ENCODE measurements around the gene AKAP12.
"Not testable (repeated sequence)": the region's sequence is repeated elsewhere in the genome, so short reads cannot be mapped to it uniquely, and the experiment has no call there.

Gene AKAP12

DNA sequence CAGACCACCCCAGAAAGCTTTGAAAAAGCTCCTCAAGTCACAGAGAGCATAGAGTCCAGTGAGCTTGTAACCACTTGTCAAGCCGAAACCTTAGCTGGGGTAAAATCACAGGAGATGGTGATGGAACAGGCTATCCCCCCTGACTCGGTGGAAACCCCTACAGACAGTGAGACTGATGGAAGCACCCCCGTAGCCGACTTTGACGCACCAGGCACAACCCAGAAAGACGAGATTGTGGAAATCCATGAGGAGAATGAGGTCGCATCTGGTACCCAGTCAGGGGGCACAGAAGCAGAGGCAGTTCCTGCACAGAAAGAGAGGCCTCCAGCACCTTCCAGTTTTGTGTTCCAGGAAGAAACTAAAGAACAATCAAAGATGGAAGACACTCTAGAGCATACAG is 112.0 kb downstream of the AKAP12 start:
- TF ChIP-seq, protein P1, sequence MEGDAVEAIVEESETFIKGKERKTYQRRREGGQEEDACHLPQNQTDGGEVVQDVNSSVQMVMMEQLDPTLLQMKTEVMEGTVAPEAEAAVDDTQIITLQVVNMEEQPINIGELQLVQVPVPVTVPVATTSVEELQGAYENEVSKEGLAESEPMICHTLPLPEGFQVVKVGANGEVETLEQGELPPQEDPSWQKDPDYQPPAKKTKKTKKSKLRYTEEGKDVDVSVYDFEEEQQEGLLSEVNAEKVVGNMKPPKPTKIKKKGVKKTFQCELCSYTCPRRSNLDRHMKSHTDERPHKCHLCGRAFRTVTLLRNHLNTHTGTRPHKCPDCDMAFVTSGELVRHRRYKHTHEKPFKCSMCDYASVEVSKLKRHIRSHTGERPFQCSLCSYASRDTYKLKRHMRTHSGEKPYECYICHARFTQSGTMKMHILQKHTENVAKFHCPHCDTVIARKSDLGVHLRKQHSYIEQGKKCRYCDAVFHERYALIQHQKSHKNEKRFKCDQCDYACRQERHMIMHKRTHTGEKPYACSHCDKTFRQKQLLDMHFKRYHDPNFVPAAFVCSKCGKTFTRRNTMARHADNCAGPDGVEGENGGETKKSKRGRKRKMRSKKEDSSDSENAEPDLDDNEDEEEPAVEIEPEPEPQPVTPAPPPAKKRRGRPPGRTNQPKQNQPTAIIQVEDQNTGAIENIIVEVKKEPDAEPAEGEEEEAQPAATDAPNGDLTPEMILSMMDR (IDR thresholded peaks at IDR 0.05; ENCODE audit: control insufficient read depth, insufficient read depth, low read depth, low read length, missing control alignments): no peak
- no peak overlapping the region for H3K4me3 ChIP-seq (ENCODE audit: control insufficient read depth, low read depth, low read length)
- no peak for DNase-seq (ENCODE audit: low read depth)

DNA sequence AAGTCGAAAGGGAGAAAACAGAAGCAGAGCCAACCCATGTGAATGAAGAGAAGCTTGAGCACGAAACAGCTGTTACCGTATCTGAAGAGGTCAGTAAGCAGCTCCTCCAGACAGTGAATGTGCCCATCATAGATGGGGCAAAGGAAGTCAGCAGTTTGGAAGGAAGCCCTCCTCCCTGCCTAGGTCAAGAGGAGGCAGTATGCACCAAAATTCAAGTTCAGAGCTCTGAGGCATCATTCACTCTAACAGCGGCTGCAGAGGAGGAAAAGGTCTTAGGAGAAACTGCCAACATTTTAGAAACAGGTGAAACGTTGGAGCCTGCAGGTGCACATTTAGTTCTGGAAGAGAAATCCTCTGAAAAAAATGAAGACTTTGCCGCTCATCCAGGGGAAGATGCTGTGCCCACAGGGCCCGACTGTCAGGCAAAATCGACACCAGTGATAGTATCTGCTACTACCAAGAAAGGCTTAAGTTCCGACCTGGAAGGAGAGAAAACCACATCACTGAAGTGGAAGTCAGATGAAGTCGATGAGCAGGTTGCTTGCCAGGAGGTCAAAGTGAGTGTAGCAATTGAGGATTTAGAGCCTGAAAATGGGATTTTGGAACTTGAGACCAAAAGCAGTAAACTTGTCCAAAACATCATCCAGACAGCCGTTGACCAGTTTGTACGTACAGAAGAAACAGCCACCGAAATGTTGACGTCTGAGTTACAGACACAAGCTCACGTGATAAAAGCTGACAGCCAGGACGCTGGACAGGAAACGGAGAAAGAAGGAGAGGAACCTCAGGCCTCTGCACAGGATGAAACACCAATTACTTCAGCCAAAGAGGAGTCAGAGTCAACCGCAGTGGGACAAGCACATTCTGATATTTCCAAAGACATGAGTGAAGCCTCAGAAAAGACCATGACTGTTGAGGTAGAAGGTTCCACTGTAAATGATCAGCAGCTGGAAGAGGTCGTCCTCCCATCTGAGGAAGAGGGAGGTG is 112.9 kb downstream of the AKAP12 start:
- no peak for DNase-seq (ENCODE audit: low read depth)
- TF ChIP-seq, protein P1 (IDR thresholded peaks at IDR 0.05; ENCODE audit: control insufficient read depth, insufficient read depth, low read depth, low read length, missing control alignments): no peak
- no peak overlapping the region for H3K4me3 ChIP-seq (ENCODE audit: control insufficient read depth, low read depth, low read length)

DNA sequence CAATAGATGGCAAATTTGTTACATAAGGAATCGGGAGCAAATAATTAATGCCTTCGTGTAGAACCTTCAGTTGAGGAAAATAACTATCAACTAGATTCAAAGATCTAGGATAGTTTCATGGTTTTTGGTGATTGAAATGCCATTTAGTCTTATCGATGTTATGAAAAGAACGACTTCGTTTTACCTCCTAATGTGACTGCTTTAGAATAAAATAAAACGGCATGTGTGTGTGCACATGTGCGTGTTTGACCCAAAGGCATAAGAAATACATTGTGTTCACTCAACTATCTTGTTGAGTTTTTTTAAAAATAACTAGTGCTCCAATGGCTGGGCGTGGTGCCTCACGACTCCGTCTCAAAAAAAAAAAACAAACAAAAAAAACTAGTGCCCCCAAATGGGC is 114.0 kb downstream of the AKAP12 start:
- DNase-seq (ENCODE audit: low read depth): no peak
- TF ChIP-seq, protein P1 (IDR thresholded peaks at IDR 0.05; ENCODE audit: control insufficient read depth, insufficient read depth, low read depth, low read length, missing control alignments): no peak
- H3K4me3 ChIP-seq (ENCODE audit: control insufficient read depth, low read depth, low read length): no peak overlapping the region

DNA sequence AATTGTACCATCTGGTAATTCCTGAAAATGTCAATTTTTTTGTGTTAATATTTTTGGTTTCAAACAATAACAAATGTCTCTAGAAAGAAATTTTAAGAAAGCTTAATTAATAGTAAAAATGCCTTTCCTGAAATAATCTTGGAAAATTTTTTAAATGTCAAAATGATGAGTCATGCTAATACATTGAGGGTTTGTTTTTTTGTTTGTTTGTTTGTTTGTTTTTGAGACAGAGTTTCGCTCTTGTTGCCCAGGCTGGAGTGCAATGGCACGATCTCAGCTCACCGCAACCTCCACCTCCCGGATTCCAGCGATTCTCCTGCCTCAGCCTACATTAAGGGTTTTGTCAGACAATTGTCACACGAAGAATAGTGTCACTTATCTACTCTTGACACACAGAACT is 117.2 kb downstream of the AKAP12 start:
- DNase-seq (ENCODE audit: low read depth); H3K4me3 ChIP-seq (ENCODE audit: control insufficient read depth, low read depth, low read length): not testable (repeated sequence)

DNA sequence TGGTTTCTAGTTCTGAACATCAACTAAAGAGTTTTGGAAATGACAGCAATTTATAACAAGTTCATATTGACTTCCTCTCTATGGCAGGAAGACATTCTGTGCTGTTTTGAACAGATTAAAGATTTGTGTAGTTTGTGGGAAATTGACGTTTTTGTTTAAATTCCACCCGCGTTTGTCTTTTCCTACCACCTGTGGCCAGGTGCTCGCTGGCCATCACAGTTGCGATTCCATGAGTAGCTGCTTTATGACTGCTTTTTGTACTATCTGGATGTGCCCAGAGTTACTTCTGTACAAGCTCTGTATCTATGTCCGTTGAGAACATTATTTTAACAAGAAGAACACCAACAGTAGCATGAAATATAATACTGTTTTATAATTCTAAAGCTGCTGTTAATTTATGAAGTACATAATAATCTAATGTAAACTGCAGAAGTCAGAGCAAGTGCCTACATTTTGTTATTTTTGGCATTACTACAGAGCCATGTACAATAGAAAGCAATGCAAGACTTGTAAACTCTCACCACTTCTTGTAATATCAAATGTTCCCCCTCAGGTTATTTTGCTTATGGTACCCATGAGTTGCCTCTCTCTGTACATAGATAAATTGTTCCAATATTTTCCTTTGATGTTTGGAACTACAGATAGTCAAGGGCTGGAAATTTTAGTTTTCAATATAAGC is 118.1 kb downstream of the AKAP12 start:
- no peak for DNase-seq (ENCODE audit: low read depth)
- TF ChIP-seq, protein P1 (IDR thresholded peaks at IDR 0.05; ENCODE audit: control insufficient read depth, insufficient read depth, low read depth, low read length, missing control alignments): no peak
- H3K4me3 ChIP-seq (ENCODE audit: control insufficient read depth, low read depth, low read length): no peak overlapping the region

DNA sequence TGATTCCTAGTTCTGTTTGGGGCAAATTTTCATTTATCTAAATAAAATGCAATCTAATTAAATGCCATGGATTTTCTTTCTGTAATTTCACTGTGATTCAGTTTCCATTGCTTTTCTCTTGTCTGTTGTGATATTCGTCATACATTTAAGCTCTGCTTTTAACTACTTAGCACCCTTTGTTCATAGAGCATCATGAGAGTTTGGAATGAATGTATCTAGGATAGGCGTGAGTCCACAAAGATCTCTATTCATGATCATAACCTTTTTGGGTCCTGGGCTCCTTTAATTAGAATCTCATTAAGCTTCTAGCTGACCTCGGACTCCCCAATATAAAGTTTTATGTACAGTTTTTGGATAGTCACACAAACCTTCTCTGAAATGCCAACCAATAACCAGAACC is 118.7 kb downstream of the AKAP12 start:
- TF ChIP-seq, protein P1 (IDR thresholded peaks at IDR 0.05; ENCODE audit: control insufficient read depth, insufficient read depth, low read depth, low read length, missing control alignments): no peak
- H3K4me3 ChIP-seq (ENCODE audit: control insufficient read depth, low read depth, low read length): no peak overlapping the region
- no peak for DNase-seq (ENCODE audit: low read depth)

DNA sequence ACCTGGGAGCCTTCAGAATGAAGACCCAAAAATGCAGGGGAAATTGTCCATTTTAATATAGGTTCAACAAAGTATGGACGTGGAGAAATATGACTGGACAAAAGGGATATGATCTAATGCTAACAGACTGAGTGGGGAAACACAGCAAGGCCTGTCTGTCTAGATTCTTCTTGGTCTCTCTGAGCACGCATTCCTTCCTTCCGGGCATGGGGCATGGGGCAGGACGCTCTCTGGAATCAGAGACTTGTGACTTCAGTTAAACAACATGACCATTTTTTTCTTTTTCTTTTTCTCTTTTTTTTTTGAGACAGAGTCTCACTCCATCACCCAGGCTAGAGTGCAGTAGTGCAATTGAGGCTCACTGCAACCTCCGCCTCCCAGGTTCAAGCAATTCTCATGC is 119.7 kb downstream of the AKAP12 start:
- TF ChIP-seq, protein P1 (IDR thresholded peaks at IDR 0.05; ENCODE audit: control insufficient read depth, insufficient read depth, low read depth, low read length, missing control alignments): no peak

More for the DNA sequence above, 119.7 kb downstream of the AKAP12 start:
- no peak overlapping the region for H3K4me3 ChIP-seq (ENCODE audit: control insufficient read depth, low read depth, low read length)
- no peak for DNase-seq (ENCODE audit: low read depth)
